DMS114 treated with DMSO at 0.1 percent for 48 hours (cell line): ENCODE results near the gene RASSF9.

Experiments used
- DNase-seq: peaks from one replicate; lab custom pipeline; 2025; ENCODE audit not compliant: unreplicated experiment; lab: John Stamatoyannopoulos, UW

The RASSF9 gene

DNA sequence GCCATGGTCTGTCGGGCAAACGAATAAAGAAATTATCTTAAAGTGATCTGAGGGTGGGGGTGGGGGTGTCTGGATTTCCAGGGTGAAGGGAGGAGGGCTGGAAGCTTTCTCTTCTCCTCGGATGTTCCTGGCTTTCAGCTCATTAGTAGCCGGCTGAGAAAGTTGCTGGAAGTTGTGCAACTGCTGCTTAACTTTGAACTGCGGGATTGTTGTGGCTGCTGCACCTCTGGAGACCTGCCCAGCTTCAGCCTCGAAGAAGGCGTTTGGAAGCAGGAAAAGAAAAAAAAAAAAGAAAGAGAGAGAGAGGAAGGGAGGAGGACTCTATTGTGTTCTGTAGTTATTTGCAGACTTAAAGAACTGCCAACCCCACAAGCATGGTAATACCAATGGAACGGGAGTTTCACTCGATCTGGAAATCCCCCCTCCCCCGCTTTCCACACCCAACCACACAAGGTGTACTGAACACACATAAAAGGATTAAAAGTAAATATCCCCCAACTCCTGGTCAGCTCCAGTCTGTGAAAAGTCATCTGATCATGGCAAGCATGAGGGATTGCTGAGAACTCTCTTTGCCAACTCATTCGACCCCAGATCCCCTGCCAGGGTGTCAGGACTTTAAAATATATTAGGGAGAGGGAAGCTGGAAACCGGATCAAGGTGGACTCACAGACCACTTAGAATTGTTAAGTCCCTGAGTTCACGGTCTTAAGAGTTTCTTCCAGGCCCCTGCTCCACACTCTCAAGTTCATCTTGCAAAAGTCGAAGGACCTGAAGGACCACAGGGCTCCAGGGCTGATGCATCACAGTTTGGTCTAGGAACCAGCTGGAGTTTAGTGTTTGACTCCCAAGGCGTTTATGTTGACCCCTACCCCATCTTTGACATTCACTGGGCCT is at the start of gene RASSF9:
RASSF9 (minus strand) TSS at position 213 of the 894 bp plus-strand sequence; CDS start at position 5, 208 bp downstream.
- no peak for DNase-seq

DNA sequence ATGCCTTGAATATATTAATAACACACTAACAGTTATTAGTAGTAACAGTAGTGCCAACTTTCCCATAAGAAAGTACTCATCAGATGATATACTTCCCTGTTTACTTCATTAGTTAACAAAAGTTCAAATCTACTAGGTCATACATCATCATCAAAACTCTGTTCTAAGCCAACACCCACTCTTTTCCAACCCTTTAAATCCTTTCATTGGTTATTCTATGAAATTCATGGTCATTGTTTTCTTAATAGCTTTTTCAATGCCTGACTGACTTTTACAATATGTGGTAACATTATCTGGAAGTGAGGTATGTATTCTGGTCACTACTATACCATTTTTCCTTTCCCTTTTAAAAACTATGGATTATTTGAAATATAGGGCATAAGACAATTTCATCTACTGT is 47.6 kb upstream of the RASSF9 start:
- DNase-seq, result no peak

- DNase-seq, result no peak
Measured at GRCh38 chr12:85877459-85877858, 41.2 kb upstream of the RASSF9 start.

DNA sequence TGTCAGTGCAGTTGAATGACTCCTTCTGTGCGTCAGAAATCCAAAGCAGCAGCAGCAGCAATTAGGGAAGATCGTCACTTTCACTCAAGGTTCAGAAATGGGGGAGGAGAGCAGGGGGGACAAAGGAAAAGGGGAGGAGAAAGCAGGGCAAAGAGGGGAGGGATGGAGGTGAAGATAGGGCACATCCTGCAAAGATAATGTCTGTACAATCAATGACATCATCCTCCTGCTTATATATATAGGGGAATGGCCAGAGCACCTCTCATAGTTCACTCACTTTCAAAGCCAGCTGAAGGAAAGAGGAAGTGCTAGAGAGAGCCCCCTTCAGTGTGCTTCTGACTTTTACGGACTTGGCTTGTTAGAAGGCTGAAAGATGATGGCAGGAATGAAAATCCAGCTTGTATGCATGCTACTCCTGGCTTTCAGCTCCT is 37.8 kb upstream of the RASSF9 start, which contains the start of gene NTS:
NTS (plus strand) TSS at position 265 of the 431 bp plus-strand sequence; CDS start at position 374, 109 bp downstream.
- DNase-seq, result peak; percentile 25

- DNase-seq, result peak; percentile 78
Measured at GRCh38 chr12:85872497-85873091, 36.4 kb upstream of the RASSF9 start.

DNA sequence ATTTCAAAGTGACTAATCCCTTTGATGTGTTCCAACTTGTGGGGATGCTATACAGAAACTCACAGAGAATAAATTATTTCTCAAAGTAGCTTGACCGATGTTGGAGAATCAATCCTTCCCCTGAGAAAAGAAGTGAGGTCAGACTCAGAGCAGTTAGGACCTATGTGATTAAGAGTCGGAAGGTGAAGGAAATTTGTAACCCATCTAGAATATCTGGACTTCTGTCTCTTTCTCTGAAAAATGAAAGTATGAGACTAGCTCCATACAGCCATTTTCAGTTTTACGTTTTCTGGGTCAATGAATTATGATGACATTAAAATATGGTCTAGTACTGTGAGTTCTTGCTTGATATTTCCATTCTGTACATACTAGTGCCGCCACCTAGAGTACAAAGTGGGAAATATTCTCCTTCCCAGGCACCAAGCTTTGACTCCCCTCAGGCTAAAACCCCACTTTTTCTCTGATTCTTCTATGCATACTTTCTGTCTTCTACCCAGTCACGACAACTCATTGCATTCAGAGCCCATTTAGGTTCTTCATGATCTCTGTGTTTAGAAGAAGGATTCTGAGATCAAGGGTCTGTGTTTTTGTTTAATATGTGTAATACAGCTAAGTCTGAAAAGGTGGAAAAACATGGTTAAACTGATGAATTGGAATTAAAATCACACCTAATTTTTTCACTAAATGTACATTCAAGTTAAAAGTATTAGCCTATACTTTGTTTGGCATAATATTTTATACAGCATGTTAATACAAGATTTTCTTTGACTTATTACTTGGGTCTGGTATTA is 31.0 kb upstream of the RASSF9 start:
- DNase-seq, result peak; percentile 66

DNA sequence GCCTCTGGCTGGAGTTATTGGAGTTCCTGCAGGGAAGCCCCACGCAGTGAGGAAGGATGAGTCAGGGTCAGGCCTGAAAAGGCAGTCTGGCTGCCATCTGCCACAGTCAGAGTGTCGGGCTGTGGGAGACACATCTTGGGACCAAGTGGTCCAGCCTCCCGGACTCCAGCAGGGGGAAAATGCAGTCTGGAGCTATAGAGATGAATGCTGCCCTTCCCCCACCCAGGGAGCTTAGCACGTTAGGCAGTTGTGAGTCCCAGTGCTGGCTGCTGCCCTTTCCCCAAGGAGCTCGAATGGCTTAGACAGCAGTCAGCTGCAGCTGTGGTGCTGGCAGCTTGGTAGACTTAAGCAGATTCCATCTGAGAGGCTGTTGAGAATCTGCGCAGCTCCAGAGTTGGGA is 29.7 kb upstream of the RASSF9 start:
- DNase-seq, result no peak

DNA sequence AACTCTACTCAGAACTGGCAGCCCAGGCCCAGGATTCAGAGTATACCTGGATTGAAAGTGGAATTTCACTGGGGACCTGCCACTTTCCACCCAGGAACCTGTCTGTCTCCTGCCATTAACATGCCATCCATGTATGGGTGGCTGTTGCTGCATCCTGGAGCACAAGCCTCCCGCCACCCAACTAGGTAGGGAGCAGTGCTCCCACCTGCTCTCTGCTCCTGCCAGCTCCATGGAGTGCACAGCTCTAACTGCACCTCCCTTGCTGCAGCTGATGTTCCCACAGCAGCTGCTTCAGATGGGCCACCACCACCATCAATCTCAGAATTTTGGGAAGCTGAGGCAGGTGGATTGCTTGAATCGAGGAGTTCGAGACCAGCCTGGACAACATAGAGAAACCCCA is 20.8 kb upstream of the RASSF9 start:
- DNase-seq, result no peak

DNA sequence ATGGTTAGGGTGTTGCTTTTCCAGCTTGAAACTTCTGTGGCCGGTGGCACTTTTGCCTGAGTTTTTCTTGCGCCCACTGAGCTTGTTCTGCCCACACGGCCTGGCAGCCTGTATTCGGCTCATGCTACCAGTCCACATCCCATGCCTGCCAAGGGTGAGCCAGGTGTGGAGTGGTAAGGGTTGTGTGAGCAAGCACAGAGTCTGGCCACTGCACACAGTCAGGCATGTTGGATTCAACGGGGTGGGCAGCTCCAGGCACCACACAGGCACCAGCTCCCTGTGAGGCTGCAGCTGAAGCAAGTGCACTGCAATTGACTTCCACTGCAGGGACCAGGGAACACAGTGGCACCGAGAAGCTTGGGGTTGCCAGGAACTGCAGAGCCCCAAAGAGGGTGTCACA is 19.1 kb upstream of the RASSF9 start:
- no peak for DNase-seq

- DNase-seq, result no peak
Measured at GRCh38 chr12:85849344-85849743, 13.1 kb upstream of the RASSF9 start.

DNA sequence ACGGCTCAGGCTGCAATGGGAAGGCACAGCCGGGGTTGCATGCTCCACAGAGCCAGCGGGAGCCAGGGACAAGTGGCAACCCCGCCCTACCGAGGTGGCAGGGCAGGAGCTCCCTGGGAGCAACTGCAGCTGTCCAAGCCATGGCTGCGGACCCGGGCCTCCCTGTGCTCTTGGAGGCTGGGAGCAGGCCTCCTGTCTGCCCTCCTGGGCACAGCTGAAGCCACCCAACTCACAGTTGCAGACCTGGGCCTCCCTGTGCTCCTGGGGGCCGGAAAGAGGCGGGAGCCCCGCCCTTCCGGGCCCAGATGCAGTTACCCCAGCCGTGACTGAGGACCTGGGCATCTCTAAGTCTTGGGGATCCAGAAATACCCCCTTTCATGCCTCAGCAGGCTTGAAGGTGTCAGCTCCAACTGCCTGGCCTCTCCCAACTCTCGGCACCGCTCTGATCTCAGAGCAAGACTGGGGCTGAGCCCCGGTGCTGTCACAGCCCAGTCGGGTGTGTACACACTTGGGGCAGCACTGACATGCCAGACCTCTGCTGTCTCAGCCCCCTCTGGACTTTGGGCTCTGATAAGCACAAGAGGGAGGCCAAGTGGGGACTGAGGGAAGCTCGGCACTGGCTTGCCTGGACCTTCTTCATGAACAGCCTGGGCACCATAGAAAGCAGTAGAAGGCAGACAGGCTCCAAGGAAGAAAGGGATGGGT is 7.5 kb upstream of the RASSF9 start:
- DNase-seq, result no peak

DNA sequence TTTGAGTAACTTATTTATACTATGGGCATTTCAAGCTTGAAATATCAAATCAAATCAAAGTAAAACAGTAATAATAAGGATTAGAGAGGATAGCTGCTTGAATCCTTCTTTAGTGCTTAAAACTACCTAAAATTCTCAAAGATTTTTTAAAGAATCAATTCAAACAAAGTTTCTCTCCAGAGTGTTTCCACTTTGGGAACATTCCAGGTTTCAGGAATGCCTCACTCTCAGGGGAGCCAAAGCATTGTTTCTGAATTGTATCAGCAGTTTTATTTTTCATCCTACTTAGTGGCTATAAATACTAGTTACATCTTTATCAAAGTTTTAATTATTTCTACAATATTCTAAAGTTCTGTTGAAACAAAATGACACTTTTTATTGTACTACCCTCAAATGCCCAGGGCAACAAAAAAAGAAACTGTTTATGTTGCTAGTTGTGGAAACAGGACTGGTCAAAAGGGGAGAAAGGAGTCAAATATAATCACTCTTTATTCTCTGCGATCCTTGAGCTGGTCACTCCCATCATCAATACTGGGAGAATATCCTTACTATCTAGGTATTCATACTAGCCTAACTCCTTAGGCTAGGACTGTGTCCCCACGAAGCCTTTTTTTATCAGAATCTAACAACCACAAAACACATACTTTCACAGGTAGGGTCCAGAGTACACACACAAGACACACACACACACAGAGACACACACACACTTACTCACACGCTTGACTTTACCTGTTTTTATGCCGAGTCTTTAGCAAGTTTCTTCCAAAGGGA is 598 bp downstream of the RASSF9 start:
- no peak for DNase-seq

- no peak for DNase-seq
Measured at GRCh38 chr12:85834378-85834777, 1.8 kb downstream of the RASSF9 start.

DNA sequence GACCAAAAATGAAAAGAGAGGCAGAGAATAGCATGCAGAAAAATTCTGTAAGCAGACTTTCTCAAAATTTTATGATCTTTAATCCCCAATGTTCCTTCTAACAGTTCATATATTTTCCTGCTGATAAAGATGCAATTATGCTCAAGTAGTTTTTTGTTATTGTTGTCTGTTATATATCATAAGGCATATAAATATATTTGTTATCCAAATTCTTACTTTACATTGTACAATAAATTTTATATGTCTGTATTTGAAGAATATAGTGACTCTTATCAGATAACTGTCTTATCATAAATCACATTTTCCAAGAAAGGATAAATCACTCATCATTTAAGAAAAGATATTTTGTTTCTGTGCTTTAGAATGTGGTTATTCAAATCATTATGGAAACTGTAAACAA is 2.6 kb downstream of the RASSF9 start:
- DNase-seq, result no peak

DNA sequence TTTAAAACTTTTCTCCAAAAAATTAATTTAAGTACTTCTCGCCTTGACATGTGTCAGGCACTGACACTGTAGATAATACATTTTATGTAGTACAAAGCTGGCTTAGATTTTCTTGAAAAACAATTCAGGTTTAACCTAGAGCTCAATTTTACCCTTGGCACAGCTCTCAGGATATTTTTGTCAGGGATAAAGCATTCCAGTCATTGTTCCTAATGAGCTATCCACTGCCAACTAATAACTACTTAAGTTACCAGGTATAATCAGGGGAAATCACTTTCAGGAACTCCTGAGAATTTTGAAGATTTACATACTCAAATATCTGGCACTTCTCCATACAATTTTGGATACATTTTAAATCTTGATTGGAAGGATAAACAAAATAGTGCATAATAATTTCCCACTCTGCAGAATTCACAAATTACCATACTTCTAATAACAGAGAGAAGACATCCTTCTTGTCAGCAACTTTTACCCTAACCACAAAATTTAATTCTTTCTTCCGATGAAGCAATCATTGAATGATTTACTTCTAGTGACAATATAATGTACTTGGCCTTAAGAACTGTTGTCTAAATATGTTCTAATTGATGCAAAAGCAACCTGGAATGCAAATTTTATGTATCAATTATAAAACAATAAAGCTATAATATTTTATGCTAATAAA is 4.8 kb downstream of the RASSF9 start:
- no peak for DNase-seq

GRCh38 chr12:85829391-85829790 is 6.8 kb downstream of the RASSF9 start:
- DNase-seq, result no peak

GRCh38 chr12:85828576-85828975 is 7.6 kb downstream of the RASSF9 start:
- no peak for DNase-seq

DNA sequence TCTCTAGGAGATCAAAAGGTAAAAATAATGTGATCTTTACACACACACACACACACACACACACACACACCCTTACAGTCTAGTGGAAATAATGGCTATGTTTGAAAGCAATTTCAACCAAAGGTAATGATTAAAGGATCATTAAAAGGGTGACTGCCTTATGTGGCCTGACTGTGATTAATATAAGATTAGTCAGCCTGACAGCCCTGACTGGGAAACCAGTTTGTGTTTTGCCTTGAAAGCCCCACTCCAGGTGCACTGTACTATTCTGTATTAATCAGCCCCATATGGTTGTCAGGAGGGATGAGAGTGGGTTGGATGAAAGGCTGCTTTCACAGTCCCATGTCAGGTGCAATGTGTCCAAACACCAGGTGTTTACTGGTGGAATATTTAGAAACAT is 10.5 kb downstream of the RASSF9 start:
- no peak for DNase-seq

DNA sequence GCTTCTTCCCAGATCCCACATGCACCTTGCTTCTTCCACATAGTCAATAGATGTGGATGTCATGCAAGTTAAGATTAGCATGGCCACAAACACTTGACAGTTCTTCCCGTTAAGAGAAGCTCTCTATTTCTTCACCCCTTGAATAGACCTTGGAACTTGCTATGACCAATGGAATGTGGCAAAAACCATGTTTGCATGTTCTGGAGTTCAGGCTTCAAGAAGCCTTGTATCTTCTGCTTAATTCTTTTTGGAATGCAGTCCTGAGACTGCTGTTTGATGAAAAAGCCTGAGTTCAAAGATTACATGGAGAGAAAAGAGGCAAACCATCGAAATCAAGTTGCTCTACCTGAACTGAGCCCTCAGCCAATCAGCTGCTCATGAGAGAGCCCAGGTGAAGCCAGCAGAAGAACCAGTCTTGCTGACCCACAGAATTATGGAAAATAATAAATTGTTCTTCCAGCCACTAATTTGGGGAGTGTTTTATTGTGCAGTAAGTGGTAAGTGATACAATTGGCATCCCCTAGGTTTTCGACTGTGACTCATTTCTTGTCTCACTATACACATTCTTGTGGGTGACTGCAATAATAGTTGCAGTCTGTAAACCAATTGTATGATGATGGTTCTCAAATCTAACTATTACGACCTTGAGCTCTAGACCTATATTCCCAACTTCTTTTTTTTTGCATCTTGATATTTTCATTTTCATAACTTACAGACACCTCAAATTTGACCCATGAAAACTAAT is 12.6 kb downstream of the RASSF9 start:
- no peak for DNase-seq
